ENCODE data around the gene RESF1. TPM values are rescaled to one million over a fixed set of nuclear protein-coding genes. Genes with fewer than 3 reads are reported as not detected.
"Not testable (repeated sequence)": the region's sequence is repeated elsewhere in the genome, so short reads cannot be mapped to it uniquely, and the experiment has no call there.

Gene RESF1, protein sequence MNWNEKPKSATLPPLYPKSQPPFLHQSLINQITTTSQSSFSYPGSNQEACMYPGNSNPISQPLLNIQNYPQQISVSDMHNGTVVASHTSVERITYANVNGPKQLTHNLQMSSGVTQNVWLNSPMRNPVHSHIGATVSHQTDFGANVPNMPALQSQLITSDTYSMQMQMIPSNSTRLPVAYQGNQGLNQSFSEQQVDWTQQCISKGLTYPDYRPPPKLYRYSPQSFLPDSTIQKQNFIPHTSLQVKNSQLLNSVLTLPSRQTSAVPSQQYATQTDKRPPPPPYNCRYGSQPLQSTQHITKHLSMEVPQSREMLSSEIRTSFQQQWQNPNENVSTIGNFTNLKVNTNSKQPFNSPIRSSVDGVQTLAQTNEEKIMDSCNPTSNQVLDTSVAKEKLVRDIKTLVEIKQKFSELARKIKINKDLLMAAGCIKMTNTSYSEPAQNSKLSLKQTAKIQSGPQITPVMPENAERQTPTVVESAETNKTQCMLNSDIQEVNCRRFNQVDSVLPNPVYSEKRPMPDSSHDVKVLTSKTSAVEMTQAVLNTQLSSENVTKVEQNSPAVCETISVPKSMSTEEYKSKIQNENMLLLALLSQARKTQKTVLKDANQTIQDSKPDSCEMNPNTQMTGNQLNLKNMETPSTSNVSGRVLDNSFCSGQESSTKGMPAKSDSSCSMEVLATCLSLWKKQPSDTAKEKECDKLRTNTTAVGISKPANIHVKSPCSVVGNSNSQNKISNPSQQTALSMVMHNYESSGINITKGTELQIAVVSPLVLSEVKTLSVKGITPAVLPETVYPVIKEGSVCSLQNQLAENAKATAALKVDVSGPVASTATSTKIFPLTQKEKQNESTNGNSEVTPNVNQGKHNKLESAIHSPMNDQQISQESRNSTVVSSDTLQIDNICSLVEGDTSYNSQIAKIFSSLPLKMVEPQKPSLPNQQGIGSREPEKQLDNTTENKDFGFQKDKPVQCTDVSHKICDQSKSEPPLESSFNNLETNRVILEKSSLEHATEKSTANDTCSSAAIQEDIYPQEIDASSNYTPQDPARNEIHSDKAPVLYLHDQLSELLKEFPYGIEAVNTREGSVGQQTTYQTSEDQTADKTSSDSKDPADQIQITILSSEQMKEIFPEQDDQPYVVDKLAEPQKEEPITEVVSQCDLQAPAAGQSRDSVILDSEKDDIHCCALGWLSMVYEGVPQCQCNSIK (N-terminal part only)
- polyA plus RNA-seq (ENCODE audit: insufficient read length), result 63.6 TPM
- long read RNA-seq, donor 1, transcript KIAA1551-208 (2 exons, 883 nt), result major isoform, 8 of 30 reads
- long read RNA-seq, donor 1, partial matches to known transcripts, result 22 of 30 reads
- long read RNA-seq, donor 1, other reads (novel, unspliced or antisense), result 0 of 30 reads
- long read RNA-seq, donor 2, partial matches to known transcripts, result 15 of 17 reads
- long read RNA-seq, donor 2, other reads (novel, unspliced or antisense), result 0 of 17 reads
- long read RNA-seq, donor 3, partial matches to known transcripts, result 11 of 13 reads
- long read RNA-seq, donor 3, other reads (novel, unspliced or antisense), result 0 of 13 reads
- long read RNA-seq, donor 4, result 0 reads
- long read RNA-seq, donor 5, transcript KIAA1551-208 (2 exons, 883 nt), result major isoform, 6 of 16 reads
- long read RNA-seq, donor 5, partial matches to known transcripts, result 10 of 16 reads
- long read RNA-seq, donor 5, other reads (novel, unspliced or antisense), result 0 of 16 reads
- long read RNA-seq, donor 6, partial matches to known transcripts, result 10 of 14 reads
- long read RNA-seq, donor 6, other reads (novel, unspliced or antisense), result 0 of 14 reads
- long read RNA-seq, donor 7, partial matches to known transcripts, result 15 of 17 reads
- long read RNA-seq, donor 7, other reads (novel, unspliced or antisense), result 0 of 17 reads
- long read RNA-seq, donor 8, partial matches to known transcripts, result 6 of 8 reads
- long read RNA-seq, donor 8, other reads (novel, unspliced or antisense), result 0 of 8 reads

DNA sequence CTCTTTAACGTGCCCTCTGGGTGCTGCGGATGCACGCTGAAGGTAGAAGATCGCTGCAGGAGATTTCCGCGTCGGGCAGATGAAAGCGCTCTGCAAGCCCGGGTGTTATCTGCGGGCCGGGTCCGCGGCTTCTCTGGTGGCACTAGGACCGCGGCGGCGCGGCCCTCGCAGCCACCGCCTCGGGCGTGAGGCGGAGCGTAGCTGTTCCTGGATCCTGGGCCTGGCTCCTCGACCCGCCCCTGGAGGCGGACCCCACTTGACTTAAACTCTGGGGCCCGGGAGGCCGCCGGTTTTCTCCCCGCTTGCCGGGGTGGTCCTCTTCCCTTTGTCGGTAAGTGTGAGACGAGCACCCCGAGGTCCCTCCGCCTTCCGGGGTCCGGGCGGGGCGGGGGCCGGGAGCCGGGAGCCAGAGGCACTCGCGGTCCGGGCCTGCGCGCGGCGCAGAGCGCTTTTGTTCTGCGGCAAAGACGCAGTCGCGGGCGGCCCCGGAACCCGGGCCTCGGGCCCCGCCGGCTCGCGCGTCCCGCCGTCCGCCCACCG, at the start of gene RESF1:
RESF1 (plus strand) TSS at position 255 of the 540 bp plus-strand sequence. CDS start 21,541 bp downstream, outside the sequence.
- DNase-seq, result peak; percentile 92

DNA sequence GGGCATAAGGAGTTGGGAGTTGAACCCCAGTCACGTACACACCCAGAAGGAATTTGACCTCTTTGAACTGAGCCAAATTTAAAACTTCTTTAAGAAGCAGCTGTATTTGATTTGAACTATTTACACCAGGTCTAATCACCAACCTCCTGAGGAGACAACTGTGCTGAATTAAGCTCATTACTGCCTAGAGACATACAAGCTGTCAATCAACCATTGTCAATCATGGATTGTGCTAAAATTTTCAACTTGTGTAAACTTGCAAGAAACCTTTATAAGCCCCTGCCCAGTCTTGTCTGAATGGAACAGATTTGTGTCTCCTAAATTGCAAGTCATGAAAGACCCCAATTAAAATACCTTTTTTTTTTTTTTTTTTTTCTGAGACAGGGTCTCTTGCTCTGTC, 44.3 kb upstream of the RESF1 start:
- DNase-seq, result no peak

- DNase-seq, result no peak
These were observed 43.8 kb upstream of the RESF1 start for GRCh38 chr12:31915446-31915845.

GRCh38 chr12:31922341-31923062, 36.7 kb upstream of the RESF1 start:
- no peak for DNase-seq

DNA sequence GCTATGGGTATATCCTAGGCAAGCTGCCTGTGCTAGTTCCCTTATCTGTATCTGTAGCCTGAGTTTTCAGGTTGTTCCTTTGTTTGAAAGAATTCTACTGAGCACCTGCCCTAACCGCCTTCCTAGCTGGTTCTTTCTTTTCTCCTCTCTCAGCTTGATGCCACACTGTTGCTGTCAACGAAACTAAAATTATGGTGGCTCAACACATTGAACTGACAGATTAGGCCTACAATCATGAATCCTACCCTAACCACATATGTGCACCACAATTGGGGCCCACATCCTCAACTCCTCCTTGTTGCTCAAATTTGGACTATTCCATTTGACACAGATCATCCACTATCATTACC, 36.2 kb upstream of the RESF1 start:
- DNase-seq, result no peak

DNA sequence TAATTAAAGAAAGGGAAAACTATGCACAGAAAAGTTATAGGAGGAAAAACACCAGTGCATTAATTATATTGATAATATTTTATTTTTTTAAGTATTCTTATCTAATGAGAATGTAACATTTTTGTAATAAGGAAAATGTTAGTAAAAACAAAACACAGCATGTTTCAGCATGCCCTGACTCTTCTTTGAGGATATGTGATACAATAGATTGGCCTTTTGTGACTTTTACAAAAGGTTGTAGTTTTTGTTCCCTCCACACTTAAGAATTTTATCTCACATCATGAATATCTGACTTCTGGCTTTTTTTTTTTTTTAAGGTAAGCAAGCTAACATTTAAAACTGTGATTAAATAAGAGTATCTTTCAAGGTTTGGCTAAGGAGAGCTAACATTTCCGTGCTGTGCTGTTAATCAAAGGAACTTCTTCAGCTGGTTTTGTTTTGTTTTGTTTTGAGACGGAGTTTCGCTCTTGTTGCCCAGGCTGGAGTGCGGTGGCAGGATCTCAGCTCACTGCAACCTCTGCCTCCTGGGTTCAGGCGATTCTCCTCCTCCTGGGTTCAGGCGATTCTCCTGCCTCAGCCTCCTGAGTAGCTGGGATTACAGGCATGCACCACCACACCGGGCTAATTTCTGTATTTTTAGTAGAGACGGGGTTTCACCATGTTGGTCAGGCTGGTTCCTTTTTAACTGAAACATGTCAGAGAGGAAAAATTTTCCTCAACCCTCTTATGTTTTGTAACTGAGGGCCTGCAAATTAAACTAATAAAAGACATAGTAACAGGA, 30.8 kb upstream of the RESF1 start:
- no peak for DNase-seq

- no peak for DNase-seq
These were observed 30.1 kb upstream of the RESF1 start for GRCh38 chr12:31929027-31929526.

- no peak for DNase-seq
These were observed 27.2 kb upstream of the RESF1 start for GRCh38 chr12:31931796-31932715.

GRCh38 chr12:31944299-31944698, 14.9 kb upstream of the RESF1 start:
- no peak for DNase-seq

DNA sequence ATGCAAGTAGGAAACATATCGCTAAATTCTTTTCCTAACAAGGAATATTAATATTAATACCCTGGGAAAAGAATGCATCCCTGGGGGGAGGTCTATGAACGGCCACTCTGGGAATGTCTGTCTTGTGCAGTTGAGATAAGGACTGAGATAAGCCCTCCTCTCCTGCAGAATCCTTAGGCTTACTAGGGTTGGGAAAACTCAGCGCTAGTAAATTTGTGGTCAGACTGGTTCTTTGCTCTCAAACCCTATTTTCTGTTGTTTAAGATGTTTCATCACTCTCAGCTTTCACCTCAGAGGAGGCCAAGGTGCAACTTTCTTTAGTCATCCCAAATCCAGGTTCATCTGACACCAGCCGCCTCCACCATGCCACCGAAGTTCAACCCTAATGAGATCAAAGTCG, 11.2 kb upstream of the RESF1 start:
- no peak for DNase-seq

DNA sequence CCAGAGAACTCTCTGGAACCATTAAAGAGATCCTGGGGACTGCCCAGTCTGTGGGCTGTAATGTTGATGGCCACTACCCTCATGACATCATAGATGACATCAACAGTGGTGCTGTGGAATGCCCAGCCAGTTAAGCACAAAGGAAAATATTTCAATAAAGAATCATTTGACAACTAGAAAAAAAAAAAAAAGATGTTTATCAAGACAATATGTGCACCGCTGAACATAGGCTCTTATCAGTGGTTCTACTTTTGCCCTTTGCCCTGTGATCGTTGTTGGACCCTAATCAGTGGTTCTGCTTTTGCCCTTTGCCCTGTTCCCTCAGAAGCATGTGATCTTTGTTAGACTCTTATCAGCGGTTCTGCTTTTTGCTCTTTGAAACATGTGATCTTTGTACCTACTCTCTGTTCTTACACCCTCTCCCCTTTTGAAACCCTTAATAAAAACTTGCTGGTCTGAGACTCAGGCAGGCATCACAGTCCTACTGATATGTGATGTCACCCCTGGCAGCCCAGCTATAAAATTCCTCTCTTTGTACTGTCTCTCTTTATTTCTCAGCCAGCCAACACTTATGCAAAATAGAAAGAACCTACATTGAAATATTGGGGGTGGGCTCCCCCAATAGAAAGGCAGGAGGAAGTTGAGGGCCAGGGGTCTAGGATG, 10.4 kb upstream of the RESF1 start:
- DNase-seq, result not testable (repeated sequence)

DNA sequence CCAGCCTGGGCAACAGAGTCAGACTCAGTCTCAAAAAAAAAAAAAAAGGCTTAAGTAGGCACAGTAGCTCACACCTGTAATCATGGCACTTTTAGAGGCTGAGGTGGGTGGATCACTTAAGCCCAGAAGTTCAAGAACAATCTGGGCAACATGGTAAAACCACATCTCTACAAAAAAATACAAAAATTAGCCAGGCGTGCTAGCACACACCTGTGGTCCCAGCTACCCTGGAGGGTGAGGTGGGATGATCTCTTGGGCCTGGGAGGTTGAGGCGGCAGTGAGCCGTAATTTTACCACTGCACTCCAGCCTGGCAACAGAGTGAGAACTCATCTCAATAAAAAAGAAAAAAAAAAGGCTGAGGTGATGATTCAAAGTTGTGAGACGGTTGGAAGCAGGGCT, 9.1 kb upstream of the RESF1 start:
- DNase-seq, result no peak

DNA sequence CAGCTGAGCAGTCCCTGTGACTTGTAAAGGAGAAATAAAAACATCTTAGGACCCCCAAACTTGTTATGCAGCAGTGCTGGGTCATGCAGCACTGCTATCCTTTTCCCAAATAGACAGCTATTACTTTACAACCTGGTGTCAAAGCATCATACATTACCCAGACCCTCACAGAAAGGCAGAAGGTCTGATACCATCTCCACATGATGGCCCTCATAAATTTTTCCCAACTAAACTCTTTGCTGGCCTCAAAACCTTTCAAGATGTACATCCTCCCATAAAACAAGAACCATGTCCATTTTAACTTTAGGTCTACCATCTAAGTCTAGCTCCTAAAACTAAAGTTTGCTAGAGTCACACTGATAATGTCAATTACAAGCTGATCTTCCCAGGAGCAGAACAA, 8.7 kb upstream of the RESF1 start:
- DNase-seq, result no peak

DNA sequence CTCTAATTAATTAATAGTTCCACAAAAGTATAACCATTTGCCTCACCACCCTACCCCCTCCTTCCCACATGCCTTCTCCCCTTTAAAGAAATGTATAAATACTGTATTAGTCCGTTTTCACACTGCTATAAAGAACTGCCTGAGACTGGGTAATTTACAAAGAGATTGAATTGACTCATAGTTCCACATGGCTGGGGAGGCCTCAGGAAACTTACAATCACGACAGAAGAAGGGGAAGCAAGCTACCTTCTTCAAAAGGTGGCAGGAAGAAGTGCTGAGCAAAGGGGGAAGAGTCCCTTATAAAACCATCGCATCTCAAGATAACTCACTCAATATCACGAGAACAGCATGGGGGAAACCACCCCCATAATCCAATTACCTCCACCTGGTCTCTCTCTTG, 8.2 kb upstream of the RESF1 start:
- no peak for DNase-seq

GRCh38 chr12:31951939-31952338, 7.3 kb upstream of the RESF1 start:
- no peak for DNase-seq

DNA sequence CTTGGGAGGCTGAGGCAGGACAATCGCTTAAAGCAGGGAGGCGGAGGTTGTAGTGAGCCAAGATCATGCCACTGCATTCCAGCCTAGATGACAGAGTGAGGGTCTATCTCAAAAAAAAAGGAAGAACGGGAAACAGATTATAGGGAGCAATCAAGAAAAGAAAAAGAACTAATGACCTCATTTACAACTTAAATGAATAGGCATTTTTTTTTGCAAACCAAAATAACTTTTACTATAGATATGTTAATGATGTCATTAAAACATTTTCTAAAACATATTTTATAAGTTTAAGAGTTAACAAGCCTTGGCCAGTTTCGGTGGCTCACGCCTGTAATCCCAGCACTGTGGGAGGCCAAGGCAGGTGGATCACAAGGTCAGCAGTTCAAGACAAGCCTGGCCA, 6.8 kb upstream of the RESF1 start:
- no peak for DNase-seq
